Measurements from ENCODE around the gene MAB21L1. TPM values are rescaled to one million over a fixed set of nuclear protein-coding genes. Genes with fewer than 3 reads are reported as not detected.
A peak's percentile ranks its signal among the peaks of the same experiment; 100 is the strongest.

Gene MAB21L1
- total and polyA plus RNA-seq, 2 of the 8 experiments (the other 6 are each of a cell fraction or from before 2014, with no cell fraction given): not detected

GRCh38 chr13:35471706-35472322 lies 4.7 kb downstream of the MAB21L1 start:
- no peak for TF ChIP-seq TEAD4 (IDR thresholded peaks at IDR 0.05; ENCODE audit: low read depth, low read length)
- peak; percentile 99 for TF ChIP-seq RNF2 (IDR thresholded peaks at IDR 0.05; ENCODE audit: borderline replicate concordance, low read depth, low read length, missing control alignments, poor library complexity, severe bottlenecking)
- TF ChIP-seq ZNF274 (IDR thresholded peaks at IDR 0.05; ENCODE audit: borderline replicate concordance, extremely low read depth, low read length): no peak
- TF ChIP-seq SUZ12 (IDR thresholded peaks at IDR 0.05; ENCODE audit: low read length): peak; percentile 84
- TF ChIP-seq CBX8 (IDR thresholded peaks at IDR 0.05; ENCODE audit: borderline replicate concordance, low read depth, low read length): peak; percentile 68; the same call in 1 of the 2 replicates
- TF ChIP-seq MAX (IDR thresholded peaks at IDR 0.05): no peak
- peak; percentile 92 for TF ChIP-seq EZH2 (IDR thresholded peaks at IDR 0.05; ENCODE audit: low read depth, low read length, severe bottlenecking)
- no peak for TF ChIP-seq EP300 (IDR thresholded peaks at IDR 0.05; ENCODE audit: borderline replicate concordance in 1 of 2, low read depth in 2 of 2, low read length in 2 of 2)
- no peak for TF ChIP-seq SP2 (IDR thresholded peaks at IDR 0.05; ENCODE audit: low read length)
- TF ChIP-seq TAF7 (optimal IDR thresholded peaks at IDR 0.05; ENCODE audit: borderline replicate concordance, low read depth, low read length): no peak
- no peak for TF ChIP-seq YY1 (IDR thresholded peaks at IDR 0.05; ENCODE audit: low read depth, low read length)
- no peak overlapping the region for H3K9ac ChIP-seq (replicated peaks in 1 of 4; ENCODE audit: extremely low read depth in 1 of 4, low read depth in 3 of 4, low read length in 3 of 4)
- peaks cover 11 to 33% (median 22%) of the 10 kb centered on the region in 4 experiments for H3K4me1 ChIP-seq (replicated peaks in 1 of 4; ENCODE audit: control insufficient read depth in 3 of 4, insufficient read depth in 4 of 4, low read length in 3 of 4)

More at GRCh38 chr13:35471706-35472322, 4.7 kb downstream of the MAB21L1 start:
- Histone ChIP-seq H2BK20ac (ENCODE audit: low read length) (no peak overlapping the region), H3K27me3 (replicated peaks in 1 of 4; ENCODE audit: control insufficient read depth in 3 of 4, extremely low read depth in 1 of 4, insufficient read depth in 3 of 4, low read length in 3 of 4) (peaks cover 37 to 61% (median 49%) of the 10 kb centered on the region in 4 experiments), H3K23ac (ENCODE audit: insufficient read length) (no peak overlapping the region), H3K9me3 (ENCODE audit: insufficient read depth in 2 of 2, low read depth in 1 of 2, low read length in 1 of 2) (no peaks in the 10 kb centered on the region), H3K36me3 (ENCODE audit: control insufficient read depth in 2 of 4, insufficient read depth in 4 of 4, low read length in 3 of 4) (no peaks in the 10 kb centered on the region), H4K20me1 (replicated peaks in 1 of 2; ENCODE audit: control insufficient read depth in 1 of 2, insufficient read depth in 2 of 2, low read length in 2 of 2) (peaks cover 18 to 24% of the 10 kb centered on the region in 2 experiments), H3K4ac (replicated peaks; ENCODE audit: insufficient read length, low read depth, low read length) (no peak overlapping the region), H3K23me2 (ENCODE audit: low read depth, low read length) (peaks cover 18% of the 10 kb centered on the region), H3K27ac (ENCODE audit: low read depth, low read length) (no peak overlapping the region), H4K91ac (replicated peaks; ENCODE audit: insufficient read length, low read length) (no peak overlapping the region), H4K8ac (ENCODE audit: extremely low read depth, insufficient read depth, low read length) (no peak overlapping the region), H2BK12ac (ENCODE audit: low read depth, low read length) (no peak overlapping the region), H2AFZ (ENCODE audit: low read length) (no peak overlapping the region), H2AK5ac (ENCODE audit: low read depth, low read length) (no peak overlapping the region), H4K5ac (ENCODE audit: insufficient read length, low read depth, low read length) (no peak overlapping the region), H2BK120ac (replicated peaks; ENCODE audit: low read depth, low read length) (no peak overlapping the region), H3K18ac (ENCODE audit: extremely low read depth, low read length) (no peak overlapping the region), H3K4me3 (ENCODE audit: extremely low read depth in 1 of 4, insufficient read depth in 2 of 4, low read depth in 3 of 4, low read length in 4 of 4) (peak overlapping the region; percentile 23 to 78 (median 60); a peak in 5 of 8 replicates), H2BK5ac (ENCODE audit: low read depth, low read length) (no peak overlapping the region), H3K56ac (replicated peaks; ENCODE audit: insufficient read length, low read depth, low read length) (no peak overlapping the region), H3K79me1 (ENCODE audit: low read depth, low read length) (no peaks in the 10 kb centered on the region), H3K4me2 (ENCODE audit: insufficient read depth in 1 of 2, low read depth in 2 of 2, low read length in 2 of 2) (peak overlapping the region; percentile 83 to 94), H3K14ac (ENCODE audit: insufficient read length) (no peak overlapping the region), H2BK15ac (ENCODE audit: low read length) (no peak overlapping the region), H3K79me2 (ENCODE audit: control insufficient read depth in 1 of 2, insufficient read depth in 2 of 2, low read length in 2 of 2) (no peaks in the 10 kb centered on the region)
- FAIRE-seq: no peak
- CTCF ChIA-PET (ENCODE audit: partially characterized antibody): no interaction called here
- POLR2A ChIA-PET (ENCODE audit: partially characterized antibody): no interaction called here
- WGBS, 2 experiments (ENCODE audit: extremely low coverage in 1 of 2, insufficient coverage in 1 of 2, insufficient read length in 1 of 2, insufficient replicate concordance in 2 of 2, low coverage in 1 of 2, low lambda C conversion rate in 2 of 2, missing lambda C conversion rate in 1 of 2): 6% methylated on average over 28 of the region's 28 CpGs; no CpG with 5 or more reads in 1 of the 2 experiments
- DNase-seq (ENCODE audit: low read depth in 1 of 2, low spot score in 2 of 2): no peak

Measured in H1 (cell line).